GM12874 (cell line): ENCODE data around the gene ERN1.

ENCODE experiments used
- CTCF ChIP-seq: IDR thresholded peaks from 2 replicates; pipeline ENCODE4 v1.5.1; 2011; ENCODE audit warnings: low read depth, mild to moderate bottlenecking, control low read depth, low read length, moderate library complexity; ENCODE audit not compliant: insufficient read depth

ERN1 gene

GRCh38 chr17:64065161-64065560, 64.8 kb downstream of the ERN1 start:
- no peak for TF ChIP-seq CTCF

- no peak for TF ChIP-seq CTCF
These were observed 65.6 kb downstream of the ERN1 start for GRCh38 chr17:64064331-64064730.

DNA sequence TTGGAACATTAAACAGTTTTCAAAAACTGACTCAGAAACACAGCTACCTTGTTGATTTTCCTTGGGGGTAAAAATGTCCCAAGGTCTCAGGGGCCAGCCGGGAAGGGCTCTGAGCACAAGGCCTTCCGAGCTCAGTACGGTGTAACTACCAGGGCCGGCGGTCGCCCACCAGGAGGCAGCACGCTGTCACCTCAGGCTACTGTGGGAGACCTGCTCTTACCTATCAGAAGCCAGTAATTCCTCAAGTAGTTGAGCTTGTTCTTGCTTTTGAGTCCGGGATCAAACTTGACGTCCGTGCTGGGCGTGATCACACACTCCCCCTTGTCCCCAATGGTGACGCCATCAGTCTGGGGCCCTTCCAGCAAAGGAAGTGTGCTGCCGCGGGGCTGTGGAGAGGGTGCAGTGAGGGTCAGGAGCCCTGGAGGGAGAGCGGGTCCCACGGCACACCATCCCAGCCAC, 66.1 kb downstream of the ERN1 start:
- TF ChIP-seq CTCF, result peak; percentile 66

DNA sequence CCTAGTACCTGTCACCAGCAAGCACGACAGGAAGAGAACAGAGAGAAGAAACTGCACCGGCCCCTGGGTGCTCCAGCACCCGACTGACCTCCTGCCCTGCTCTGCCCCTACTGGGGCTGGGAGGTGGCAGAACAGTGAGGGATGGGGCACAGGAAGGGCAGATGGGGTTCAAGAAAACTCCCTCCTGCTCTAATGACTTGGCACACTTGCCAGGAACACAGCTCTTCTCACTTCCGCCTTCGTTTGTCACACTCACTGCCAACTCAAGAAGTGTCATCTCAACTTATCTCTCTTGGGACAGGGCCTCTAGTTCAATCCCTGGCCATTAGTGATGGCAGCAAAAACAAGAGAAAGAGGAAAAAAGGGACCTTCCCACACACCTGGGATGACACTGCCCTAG, 66.9 kb downstream of the ERN1 start:
- no peak for TF ChIP-seq CTCF

DNA sequence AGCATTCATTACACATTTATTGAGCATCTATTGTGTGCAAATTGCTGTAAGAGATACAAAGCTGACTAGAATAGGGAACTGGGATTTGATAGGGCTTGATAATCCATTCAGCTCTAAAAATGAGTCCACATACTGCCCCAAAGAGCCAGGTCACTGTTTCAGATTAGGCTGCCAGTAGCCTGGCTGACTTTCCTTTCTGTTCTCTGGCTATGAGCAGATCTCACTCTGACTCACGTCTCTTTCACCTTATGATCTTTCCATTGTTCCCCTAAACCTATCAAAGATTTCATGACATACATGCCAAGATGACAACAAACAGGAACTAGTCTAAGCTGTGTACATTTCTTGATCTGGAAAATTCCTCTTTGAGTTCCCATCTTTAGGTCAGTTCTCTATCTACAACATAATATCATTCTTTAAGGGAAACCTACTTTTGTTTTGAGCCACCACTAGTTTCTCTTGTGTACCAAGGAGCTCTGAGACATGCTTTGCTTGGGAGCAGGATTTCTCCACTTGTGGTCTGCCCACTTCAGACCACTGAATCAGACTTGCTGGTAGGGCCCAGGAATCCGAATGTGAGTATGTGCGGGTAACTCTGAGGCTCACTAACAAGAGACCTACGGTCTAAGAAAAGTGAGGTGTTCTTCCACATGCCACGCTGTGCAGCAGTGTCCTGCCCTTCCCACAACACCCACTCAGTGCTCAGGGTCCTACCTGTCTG, 68.6 kb downstream of the ERN1 start:
- no peak for TF ChIP-seq CTCF

GRCh38 chr17:64060331-64060730, 69.6 kb downstream of the ERN1 start:
- no peak for TF ChIP-seq CTCF

DNA sequence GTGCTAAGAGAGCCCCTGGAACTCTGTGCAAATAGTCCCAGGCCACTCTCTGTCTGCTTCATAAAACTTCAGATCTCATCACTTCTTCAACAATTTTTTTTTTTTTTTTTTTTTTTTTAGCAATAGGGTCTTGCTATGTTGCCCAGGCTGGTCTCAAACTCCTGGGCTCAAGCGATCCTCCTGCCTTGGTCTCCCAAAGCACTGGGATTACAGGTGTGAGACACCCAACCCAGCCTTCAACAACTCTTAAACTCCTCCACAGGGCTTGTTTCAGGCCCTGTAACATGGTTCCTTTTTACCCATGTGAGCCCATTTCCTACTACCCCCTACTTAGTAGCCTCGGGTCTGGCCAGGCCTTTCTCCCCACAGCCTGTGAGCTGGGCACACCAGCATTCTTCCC, 70.2 kb downstream of the ERN1 start:
- TF ChIP-seq CTCF, result no peak
